SKM-1 (cell line): Measurements from ENCODE around the gene KDM2B.

Experiments
- DNase-seq: peaks from one replicate; lab custom pipeline; 2025; ENCODE audit not compliant: unreplicated experiment; lab: John Stamatoyannopoulos, UW

KDM2B gene

DNA sequence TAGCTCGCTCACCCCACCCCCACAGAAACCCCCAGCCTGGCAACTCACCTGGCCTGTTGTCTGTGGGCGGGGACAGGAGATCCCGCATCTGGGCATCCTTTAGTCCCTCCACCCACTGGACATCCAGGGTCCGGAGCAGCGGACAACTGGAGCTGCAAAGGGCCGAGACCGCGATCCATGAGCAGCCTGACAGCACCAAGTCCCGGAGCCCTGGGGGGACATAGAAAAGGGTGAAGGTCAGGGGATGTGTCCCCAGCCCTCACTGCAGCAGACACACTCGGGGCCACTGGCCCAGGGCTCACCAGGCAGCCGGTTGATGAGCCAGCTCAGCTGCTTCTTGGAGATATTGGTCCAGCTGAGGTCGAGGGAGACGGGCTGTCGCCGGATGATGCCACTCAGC, 140.1 kb downstream of the KDM2B start:
- no peak for DNase-seq

DNA sequence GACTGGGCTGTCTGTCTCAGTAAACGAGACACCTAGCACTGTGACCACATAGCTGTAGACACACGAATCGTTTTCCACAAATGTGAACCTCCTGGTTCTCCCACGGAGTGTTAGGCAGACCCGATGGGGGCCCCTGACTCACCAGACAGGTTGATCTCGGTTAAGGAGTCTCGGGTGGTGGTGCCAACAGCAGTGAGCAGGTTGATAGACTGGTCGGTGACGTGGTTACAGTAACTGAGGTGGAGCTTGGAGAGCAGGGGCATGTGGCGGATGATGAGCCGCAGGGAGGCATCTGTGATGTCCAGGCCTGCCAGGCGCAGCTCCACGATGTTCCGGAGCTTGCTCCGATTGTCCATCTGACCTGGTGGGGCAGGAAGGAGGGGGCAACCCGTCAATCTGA, 141.1 kb downstream of the KDM2B start:
- DNase-seq = no peak

DNA sequence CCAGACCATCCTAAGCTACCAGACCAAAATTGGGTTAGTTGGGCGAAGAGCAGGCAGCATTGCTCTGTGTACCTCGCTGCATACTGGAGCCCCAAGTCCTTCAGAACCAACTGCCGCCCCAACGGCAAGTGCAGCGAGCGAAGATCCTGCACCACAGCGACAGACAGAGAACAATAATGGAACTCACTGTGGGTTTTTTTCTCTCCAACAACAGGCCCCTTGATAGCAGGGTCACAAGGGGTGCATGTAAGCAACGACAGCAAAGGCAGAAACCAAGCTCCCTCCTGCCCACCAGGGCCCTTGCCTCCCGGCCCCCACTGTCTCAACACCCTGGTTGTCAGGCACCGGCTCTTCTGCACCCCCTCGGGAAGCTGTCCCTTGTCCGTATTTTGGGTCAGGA, 141.9 kb downstream of the KDM2B start:
- no peak for DNase-seq

DNA sequence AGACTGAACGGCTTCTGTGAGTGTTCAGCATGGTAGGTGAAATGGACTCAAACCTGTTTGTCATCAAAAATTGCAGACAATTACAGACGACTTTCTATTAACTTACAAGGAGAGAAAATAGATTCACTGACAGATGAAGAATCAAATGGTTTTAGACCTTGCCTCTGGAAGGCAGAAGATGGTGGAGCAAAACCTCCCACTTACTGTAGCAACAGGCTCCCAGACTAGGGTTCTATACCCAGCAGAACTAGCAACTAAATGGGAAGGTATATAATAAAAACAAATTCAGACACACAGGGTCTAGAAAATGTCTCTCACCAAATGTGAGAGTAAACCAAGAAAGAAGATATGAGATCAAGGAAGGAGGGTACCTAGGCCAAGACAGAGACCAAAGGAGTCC, 144.1 kb downstream of the KDM2B start:
- no peak for DNase-seq

DNA sequence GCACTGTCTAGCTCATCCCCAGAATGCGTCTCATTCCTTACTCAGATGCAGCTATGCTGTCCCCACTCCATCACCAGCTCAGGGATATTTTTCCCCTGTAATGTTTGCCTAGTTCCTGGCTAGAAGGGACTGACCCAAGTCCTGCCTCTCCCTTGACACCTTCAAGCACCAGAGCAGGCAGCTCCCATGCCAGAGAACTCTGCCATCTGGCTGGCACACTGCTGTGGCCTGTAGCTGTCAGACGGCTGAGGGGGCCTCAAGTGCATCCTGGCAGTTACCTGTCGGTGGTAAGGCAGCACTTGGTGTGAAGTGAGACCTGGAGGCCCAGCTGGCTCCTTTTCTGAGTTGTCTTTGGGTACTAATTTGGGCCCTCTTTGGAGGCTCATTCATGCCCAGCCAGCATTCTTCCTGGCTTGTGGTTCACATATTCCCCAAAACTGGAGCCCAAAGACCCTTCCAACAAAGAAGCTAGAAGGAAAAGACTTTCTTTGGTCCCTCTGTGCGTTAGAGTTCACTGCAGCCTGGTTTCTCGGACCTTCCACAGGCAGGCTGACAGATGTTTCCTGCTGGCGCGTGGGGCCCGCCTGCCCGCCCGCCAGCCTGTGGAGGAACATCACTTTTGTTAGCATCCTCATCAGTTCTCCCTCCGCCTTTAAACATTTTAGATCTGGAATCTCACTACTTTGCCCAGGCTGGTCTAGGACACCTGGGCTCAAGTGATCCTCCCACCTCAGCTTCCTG, 147.9 kb downstream of the KDM2B start:
- no peak for DNase-seq

DNA sequence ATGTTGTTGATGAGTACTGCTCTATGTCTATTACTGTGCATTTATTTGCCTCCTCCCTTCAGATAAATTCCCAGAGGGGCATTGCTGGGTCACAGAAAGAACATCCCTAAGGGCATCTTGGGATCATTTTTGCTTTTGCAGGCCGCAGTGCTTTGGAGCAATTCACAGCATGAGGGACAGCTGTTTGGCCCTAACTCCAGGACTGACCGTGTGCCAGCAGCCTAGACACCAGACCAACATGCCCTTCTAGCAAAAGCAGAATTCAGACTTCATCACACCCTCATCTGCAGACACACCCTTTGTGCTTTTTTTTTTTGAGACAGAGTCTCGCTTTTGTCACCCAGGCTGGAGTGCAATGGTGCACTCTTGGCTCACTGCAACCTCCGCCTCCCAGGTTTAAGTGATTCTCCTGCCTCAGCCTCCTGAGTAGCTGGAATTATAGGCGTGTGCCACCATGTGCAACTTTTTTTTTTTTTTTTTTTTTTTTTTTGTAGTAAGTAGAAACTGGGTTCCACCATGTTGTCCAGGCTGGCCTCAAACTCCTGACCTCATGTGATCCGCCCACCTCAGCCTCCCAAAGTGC, 149.9 kb downstream of the KDM2B start:
- DNase-seq = no peak

DNA sequence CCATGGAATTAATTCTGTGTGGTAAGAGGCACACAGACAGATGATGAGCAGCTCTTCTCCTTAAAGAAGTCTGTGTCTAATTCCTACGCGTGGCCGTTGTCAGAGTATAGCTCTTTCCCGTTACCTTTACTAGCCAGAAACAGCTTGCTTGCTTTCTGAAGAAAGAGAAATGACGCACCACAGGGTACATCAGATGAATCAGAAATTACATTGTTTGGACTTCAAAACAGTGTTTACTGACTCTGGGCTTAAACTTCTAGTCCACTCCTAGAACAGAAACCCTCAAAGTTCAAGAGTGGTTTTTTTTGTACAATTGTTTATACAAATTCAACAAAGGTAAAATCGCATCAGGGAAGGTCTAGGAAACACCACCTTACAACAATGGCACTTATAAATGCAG, 151.9 kb downstream of the KDM2B start:
- DNase-seq = no peak

DNA sequence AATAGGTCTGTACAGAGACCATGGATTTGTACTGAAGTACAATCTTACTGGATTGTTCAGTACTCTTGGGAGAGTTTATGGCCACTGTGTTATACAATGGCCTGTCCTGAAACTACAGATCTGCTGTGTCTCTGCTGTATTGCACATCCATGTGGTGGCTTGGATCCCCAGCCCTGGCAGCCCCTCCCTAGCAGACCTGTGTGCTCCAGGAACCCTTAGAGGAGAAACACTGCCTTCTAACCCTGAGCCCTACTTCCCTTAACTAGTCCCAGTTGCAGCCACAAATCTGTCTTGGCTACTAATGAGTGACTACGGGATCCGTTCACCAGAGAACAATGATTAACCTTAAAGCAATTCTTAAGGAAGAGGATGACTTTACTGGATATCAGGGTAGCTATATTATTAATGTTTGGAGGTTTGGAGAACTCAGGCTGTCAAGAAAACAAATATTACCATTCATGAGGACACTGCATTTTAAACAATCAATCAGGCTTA, 153.2 kb downstream of the KDM2B start:
- peak; percentile 29 for DNase-seq

DNA sequence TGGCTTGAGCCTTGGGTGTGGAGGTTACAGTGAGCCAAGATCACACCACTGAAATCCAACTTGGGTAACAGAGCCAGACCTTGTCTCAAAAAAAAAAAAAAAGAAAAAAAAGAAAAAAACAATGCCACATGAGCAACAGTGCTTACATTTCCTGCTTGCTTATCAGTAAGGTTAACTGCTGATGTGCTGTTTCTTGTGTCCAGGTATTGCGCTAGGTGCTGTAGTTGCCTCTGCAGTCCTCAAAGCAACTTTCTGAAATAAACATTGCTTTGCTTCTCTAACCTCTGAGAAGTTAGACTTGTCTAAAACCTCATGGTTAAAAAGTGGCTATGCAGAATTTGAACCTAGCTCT, 156.2 kb downstream of the KDM2B start:
- DNase-seq = no peak

DNA sequence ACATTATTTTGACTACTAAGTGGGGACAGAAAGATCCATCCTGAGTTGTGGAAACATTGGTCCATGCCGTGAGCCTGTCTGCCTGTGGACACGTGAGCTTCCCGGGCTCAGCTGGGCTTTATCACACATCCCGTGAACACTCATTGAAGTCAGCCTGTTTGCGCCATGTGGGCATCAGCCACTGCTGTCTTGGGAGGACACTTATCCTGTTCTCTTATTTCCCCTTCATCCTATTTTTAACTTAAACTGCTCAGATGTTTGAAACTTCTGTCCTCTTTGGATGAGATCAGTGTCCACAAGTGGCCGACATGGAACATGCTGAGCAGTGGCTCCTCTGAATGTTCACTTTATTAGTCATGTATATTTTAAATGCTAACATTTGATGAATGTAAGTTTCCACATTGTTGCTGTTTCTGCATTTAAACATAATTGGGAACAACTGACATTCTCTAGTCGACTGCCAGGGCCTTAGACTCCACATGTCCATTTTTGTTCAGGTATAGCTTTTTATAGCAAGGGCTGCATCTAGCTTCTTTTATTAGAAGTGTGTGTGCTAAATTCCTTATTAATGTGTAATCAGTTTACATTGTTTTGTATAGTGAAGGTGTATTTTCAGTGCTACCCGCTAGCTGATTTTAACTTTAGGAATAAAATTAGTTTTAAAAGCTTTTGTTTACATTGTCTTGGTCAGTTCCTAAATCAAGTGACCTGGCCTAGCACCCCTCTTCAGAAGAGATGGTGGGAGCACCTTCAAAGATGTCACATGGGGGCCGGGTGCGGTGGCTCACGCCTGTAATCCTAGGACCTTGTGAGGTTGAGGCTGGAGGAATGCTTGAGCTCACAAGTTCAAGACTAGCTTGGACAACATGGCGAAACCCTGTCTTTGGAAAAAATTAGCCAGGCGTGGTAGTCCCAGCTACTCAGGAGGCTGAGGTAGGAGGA, 156.9 kb downstream of the KDM2B start:
- DNase-seq = no peak

DNA sequence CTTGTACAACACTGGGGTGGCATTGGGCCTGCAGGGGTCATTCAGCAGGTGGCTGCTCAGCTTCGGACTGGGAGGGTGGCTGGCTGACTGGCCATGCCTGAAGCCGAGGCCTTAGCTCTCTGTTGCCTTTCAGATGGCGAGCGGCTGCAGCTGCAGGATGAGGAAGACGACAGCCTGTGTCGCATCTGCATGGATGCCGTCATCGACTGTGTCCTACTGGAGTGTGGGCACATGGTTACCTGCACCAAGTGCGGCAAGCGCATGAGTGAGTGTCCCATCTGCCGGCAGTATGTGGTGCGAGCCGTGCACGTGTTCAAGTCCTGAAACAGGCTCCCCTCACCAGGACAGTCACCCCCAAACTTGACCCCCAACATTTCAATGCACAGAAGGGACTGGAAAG, 157.6 kb downstream of the KDM2B start:
- DNase-seq = no peak

DNA sequence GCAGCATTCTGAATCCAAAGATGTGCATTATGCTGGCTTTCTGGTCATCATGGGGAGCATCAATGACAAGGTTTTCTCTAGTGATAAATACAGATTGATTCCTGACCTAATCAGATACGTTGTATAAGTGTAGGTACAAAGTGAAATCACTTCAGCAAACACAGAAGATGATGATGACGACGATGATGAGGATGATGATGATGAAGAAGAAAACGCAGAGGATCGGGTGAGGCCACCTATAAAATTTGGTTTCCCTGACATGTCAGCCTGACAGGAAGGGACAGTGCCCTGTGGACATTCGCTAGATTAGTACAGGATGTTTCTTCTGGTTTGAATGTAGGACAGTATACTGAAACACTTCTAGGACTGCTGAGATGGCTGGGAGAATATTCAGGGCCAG, 160.7 kb downstream of the KDM2B start:
- no peak for DNase-seq

DNA sequence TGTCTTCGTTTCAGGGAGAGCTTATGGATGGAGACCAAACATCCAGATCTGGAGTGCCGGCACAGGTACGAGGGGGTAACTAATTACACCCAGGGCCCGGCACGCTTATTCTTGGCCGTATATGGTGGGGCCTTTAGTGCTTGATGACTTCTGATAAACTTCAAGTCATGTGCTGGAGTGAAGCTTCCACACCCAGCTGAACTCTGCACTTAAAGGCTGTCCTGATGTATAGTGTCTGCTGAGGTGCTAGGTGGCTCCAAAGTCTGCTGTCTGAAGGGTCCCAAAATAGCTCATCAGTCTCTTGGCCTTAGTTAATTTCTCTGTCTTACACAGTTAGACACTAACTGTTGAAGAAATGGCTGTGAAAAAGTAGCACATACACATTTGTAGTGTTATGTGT, 163.0 kb downstream of the KDM2B start:
- DNase-seq = no peak

DNA sequence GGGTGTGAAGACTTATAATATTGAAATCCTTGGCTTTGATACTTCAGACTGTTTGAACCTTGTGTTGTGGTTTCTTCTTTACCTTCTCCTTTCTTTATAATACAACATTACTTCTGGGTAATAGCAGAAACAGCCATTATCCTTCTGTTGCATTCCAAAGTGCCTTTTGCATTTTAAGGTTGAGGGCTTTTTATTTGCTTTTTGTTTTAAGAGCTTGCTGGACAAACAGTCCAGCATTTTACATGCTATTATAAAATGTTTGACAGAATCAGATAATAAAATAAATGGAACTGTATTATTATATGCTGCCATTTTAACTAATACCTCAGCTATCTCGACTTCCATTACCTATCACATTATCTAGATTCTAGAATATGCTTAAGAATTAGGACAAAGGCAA, 166.9 kb downstream of the KDM2B start:
- DNase-seq = no peak

DNA sequence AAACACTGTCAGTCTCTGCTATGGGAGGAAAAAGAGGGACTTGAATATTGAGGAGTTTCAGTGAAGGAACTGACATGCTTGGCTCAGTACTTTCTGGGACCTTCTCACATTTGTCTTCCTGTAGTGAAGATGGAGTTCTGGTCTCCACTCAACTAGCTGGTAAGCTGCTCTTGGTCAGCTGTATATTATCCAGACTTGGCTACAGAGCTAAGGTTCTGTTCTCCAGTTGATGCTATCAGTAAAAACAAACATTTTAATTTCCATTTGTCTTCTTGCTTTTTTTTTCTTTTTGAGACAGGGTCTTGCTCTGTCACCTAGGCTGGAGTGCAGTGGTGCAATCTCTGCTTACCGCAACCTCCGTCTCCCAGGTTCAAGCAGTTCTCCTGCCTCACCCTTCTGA, 175.6 kb downstream of the KDM2B start:
- DNase-seq = no peak

DNA sequence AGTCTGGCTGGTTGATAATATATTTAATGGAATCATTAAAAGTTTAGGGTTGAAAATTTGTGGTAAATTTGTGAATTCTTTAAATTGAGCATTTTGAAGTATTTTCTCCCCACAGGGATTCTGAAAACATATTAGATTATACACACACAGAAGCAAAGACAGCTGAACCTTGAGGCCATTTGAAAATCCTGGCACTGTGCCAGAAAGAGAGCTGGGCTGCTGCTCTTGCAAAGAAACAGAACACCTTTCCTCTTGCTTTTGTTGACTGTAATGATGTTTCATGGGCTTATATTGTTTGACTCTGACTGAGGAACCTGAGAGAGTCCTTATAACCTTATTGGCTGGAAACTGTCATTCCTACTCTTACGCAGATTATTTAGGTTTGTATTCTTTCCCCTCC, 176.1 kb downstream of the KDM2B start:
- no peak for DNase-seq

DNA sequence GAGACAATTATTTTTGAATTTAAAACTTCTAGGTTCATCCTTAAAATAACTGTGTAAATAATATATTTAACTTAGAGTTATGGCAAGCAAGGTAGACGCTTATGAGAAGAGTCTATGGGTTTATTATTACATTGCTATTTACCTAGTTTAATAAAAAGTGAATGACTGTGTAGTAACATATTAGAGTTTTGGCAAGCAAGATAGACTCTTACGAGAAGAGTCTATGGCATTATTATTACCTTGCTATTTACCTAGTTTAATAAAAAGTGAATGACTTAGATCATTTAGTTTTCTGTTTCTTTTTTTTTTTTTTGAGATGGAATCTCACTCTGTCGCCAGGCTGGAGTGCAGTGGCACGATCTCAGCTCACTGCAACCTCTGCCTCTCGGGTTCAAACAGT, 177.1 kb downstream of the KDM2B start:
- no peak for DNase-seq

DNA sequence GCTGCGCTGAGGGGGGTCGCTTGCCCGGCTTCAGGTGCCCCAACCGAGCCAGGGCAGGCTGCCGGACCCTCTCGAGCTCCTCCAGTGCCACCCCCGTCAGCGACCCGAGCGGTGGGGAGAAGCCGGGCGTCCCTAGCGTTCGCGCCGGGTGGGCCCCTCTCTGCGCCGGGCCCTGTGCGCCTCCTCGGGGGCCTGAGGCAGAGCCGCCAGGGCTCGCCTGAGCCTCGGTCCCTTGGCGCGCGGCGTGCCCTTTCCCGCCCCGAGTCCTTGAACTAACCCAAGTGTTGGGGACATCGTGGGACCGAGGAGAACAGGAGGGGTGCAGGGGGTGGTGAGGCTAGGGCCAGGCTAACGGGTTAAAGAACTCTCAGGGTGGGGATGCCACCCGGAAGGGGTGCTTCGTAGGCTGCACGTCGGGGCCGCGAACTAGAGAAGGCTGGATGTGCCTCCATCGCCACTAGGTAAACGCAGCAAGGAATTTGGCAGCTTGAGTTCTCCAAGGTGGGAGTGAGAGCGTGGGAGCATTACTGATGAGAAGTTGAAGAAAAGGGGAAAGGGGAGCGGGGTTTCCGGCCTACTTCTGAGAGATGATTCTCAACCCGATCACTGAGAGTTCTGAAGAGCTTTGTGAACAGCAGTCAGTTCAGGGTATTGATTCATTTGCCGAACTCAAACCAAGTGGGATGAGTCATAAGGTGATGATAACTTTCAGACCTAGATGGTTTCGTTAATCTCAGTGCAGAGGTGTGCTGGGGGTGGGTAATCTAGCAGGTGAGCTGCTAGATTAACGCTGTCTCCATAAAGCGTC, 180.3 kb downstream of the KDM2B start:
- no peak for DNase-seq

DNA sequence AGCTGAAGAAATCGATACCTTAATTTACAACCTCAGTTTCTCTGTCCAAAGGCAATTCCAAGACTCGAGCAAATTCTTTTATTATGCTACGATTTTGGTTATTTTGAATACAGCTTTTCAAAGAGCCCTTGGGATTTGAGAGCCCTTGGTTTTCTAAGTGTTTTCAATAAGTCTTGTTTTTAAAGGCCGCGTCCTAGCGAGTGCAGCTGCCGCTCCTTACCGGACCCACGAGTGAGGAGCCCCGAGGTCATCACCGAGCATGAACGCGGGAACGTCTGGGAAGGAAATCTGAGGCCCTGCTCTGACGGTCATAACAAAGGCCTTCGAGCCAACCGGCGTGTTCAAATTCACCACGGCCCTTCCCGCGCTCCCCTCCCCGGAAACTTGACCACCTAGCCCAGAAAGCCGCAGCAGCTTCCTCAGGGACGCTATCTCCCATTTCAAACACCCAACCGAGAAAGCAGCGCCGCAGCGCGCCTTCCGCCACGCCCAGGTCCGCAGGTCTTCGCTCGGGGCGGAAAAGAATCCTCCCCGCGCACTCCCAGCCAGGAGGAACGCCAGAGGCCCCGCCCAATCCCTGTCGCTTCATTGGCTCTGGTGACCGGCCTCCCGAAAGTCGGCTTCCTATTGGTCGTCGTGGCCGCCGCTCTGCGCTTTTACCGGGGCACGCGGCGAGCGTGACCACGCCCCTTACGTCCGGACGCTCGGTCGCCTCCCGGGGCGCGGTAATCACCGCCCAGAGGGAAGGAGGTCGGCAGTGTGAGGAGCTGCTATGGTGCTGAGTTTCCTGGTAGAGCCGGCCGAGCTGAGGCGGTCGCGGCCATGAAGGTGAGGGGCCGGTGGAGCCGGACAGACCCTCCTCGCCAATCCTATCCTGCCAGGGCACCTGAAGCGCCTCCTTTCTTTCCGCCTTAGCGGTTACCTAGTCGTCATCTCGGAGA, 181.2 kb downstream of the KDM2B start, which contains the start of gene RNF34:
Gene RNF34, plus strand, starts transcription at position 728 of the 941 bp plus-strand sequence. Its CDS starts 95 bp downstream, at position 823.
- peak; percentile 85 for DNase-seq

DNA sequence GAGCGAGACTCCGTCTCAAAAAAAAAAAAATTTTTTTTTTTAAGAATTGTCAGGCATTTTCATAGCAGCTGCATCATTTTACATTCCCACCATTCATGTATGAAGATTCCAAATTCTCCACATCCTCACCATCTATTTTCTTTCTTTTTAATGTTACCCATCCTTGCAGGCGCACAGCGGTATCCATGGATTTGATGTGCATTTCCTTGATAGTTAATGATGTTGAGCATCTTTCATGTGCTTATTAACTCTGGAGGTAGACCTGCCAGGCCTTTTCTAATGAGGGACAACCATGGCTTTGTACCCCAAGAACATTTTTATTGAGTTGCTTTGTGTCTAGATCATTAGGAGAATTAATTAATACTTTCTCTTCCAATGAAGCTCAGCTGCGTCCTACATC, 182.5 kb downstream of the KDM2B start:
- no peak for DNase-seq
